Measurements from ENCODE around the gene PDE4C.

The PDE4C gene

GRCh38 chr19:18263324-18264136 is 37.3 kb upstream of the PDE4C start:
- no peaks in the 10 kb centered on the region for H3K4me1 Mint-ChIP-seq
- no peaks in the 10 kb centered on the region for H3K27me3 Mint-ChIP-seq
- CTCF ChIA-PET = interaction anchor here (0.7 to 1.7 kb wide), 3 partner anchors 10 to 65 kb away, joined by 3 to 6 read pairs (median 4); no protein-coding TSS in a partner anchor
- no peak for DNase-seq
- H3K27ac Mint-ChIP-seq = no peak overlapping the region
- no peaks in the 10 kb centered on the region for H3K9me3 Mint-ChIP-seq
- H3K36me3 Mint-ChIP-seq = peaks cover 15% of the 10 kb centered on the region
- H3K4me3 Mint-ChIP-seq = no peak overlapping the region

DNA sequence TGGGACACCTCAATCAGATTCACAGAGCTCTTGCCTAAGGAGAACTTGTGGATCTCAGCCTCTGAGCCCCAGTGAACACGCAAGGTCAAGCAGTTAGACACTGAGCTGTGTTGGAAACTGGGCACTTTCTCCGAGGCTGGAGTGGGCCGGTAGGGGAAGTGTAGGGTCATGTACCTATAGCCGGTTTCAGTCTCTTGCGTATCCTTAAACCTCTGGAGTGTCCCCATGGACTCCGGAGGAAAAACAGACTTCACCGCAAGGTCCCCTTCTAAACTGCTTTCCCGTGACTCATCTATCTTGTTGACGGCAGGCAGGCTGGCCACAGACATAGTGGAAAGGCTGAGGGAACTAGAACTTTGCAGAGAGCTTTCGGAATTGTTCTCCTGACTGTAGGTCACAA is 36.7 kb upstream of the PDE4C start:
- CTCF ChIA-PET = interaction anchor here (0.6 to 1.7 kb wide), 3 partner anchors 9 to 16 kb away, joined by 3 to 6 read pairs (median 4); no protein-coding TSS in a partner anchor
- Mint-ChIP-seq H3K27ac (no peak overlapping the region), H3K36me3 (peaks cover 11% of the 10 kb centered on the region), H3K27me3 (no peaks in the 10 kb centered on the region), H3K4me1 (no peaks in the 10 kb centered on the region), H3K4me3 (no peak overlapping the region), H3K9me3 (no peaks in the 10 kb centered on the region)
- DNase-seq = no peak

- Mint-ChIP-seq H3K4me3 (no peak overlapping the region), H3K27me3 (no peaks in the 10 kb centered on the region), H3K36me3 (peaks cover 8% of the 10 kb centered on the region), H3K9me3 (no peaks in the 10 kb centered on the region), H3K4me1 (no peaks in the 10 kb centered on the region), H3K27ac (no peak overlapping the region)
- CTCF ChIA-PET = interaction anchor here (0.6 to 1.7 kb wide), 4 partner anchors 8 to 64 kb away, joined by 3 to 6 read pairs (median 4); no protein-coding TSS in a partner anchor
- DNase-seq = no peak
These were observed 35.9 kb upstream of the PDE4C start for GRCh38 chr19:18262144-18262543.

- Mint-ChIP-seq H3K4me3 (no peak overlapping the region), H3K4me1 (no peaks in the 10 kb centered on the region), H3K27ac (no peak overlapping the region), H3K9me3 (no peaks in the 10 kb centered on the region), H3K36me3 (peaks cover 6% of the 10 kb centered on the region), H3K27me3 (peaks cover 6% of the 10 kb centered on the region)
- no peak for DNase-seq
- CTCF ChIA-PET = interaction anchor here (0.9 to 1.4 kb wide), 3 partner anchors 10 to 64 kb away, joined by 3 to 6 read pairs (median 3); no protein-coding TSS in a partner anchor
These were observed 35.2 kb upstream of the PDE4C start for GRCh38 chr19:18261474-18261873.

DNA sequence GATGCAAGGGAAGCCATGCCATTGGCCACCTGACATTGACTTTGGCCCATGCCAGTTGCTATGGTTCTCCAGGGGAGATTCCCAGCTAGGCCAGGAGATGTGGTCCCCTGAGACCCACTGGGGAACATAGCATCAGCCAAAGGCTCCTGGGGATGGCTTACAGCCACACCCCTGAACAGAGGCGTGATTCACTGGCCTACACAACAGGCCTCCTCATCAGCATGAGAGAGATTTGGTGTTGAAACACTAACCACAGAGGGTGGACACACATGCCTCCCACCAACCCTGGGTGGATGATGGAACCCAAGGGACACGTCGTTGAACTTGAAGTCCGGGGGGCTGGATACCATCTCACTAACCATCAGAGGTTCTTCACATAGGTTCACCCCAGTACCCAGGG is 33.7 kb upstream of the PDE4C start:
- Mint-ChIP-seq H3K27ac (no peak overlapping the region), H3K27me3 (peaks cover 19% of the 10 kb centered on the region), H3K4me3 (no peak overlapping the region), H3K9me3 (no peaks in the 10 kb centered on the region), H3K36me3 (no peaks in the 10 kb centered on the region), H3K4me1 (no peaks in the 10 kb centered on the region)
- CTCF ChIA-PET = no interaction called here
- no peak for DNase-seq

DNA sequence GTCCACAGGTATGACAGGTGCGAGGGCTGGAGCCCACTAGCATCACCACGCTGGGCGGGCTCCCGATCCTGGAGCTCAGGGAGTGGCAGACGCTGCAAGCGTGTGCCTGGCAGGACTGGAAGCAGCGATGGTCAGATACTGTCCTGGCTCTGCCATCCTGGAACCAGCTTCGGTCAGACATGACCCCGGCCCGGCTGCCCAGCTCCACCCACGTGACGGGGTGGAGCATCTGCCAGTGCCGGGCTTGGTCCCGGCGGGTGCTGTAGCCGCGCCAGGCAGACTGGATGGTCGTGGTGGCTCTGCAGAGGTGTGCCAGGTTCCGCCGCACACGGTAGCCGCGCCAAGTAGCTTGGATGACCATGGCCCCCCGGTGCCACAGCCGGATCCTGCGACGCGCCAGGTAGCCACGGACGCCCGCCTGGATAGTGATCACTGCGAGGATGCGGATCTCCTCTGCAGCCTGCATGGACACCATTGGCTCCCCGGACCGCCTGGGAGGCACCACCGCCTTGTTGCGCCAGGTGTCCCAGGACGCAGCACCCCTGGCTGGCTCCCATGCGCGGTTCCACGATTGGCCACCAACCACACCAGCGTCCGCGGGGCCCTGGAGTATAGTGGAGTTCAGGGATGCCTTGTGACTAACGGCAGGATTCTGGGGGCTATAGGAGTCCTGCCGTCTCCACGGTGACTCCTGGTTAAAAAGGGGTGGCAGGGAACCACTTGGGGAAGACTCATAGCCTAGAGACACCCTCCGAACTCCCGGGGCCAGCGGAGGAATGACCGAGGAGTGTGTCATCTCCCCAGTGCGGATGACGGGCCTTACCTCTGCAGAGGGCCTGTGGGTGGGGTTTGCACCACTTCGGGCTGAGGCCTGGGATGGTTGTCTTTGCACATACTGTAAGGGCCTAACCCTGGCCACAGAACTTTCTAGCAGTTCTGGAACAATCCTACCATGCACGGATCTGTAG is 31.5 kb upstream of the PDE4C start:
- peaks cover 2% of the 10 kb centered on the region for H3K4me1 Mint-ChIP-seq
- H3K27me3 Mint-ChIP-seq = peaks cover 40% of the 10 kb centered on the region
- CTCF ChIA-PET = no interaction called here
- no peak overlapping the region for H3K4me3 Mint-ChIP-seq
- H3K9me3 Mint-ChIP-seq = no peaks in the 10 kb centered on the region
- no peak overlapping the region for H3K27ac Mint-ChIP-seq
- no peak for DNase-seq
- H3K36me3 Mint-ChIP-seq = no peaks in the 10 kb centered on the region

DNA sequence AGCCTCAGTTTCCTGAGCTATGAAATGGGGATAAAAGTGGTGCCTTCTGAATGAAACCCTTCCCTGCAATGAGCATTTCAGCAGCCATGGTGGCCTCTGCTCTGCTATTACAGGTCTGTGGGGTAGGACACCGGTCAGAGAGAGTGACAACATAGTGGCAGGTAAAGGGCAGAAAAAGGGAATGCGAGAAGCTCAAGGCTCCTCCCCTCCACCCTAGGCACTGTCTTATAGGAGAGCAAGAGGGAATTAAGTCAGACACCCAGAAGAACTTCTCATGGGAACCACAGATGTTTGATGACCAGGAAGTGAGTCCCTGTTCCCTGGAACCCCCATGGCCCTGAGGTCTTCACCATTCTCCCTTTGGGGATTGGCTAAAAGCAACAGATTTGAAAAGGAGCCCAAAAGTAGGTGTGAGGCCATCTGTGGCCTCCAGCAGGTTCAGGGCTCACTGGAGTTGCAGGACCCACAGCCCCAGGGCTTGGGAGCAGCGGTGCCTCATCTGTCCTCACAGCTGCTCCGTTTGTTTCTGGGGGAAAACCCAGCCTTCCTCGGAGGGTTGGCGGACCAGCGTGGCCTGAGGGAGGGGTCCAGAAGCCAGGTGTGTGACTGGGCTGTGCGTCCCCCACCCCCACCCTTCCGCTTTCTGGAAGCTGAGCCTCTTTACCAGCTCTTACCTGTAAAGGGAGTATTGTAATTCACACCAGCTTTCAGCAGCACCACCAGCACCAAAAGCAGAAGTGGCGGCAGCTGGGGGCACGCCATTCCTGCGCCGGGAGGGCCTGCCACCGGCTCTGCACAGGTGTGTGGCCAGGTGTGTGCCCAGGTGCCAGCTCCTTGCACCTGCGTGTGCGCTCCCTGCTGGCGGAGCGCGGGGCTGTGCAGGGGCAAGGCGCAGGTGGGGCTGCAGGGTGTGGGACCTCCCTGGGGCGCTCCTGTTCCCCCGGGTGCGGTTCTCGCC is 28.6 kb upstream of the PDE4C start:
- Mint-ChIP-seq H3K27me3 (peaks cover 58% of the 10 kb centered on the region), H3K27ac (no peak overlapping the region)

DNA sequence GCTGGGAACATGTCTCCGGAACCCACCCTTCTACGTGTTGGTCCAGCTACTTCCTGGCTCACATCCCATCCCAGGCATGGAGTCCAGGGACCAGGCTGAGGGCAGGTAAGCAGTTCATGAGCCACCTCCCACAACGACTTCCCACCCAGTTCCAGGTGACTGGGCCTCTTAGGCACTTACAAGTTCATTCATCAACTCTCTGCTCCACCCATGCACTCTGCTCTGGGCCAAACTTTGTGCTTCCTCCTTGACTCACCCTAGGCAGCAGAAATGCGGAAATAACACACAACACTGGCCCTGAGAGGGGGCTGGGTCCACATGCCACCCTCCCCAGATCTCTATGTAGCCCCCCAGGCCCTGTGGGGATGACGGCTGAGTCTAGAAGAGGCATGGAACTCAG is 27.5 kb upstream of the PDE4C start:
- Mint-ChIP-seq H3K4me1 (peaks cover 5% of the 10 kb centered on the region), H3K9me3 (no peaks in the 10 kb centered on the region), H3K4me3 (no peak overlapping the region), H3K27me3 (peaks cover 61% of the 10 kb centered on the region), H3K36me3 (no peaks in the 10 kb centered on the region), H3K27ac (no peak overlapping the region)
- CTCF ChIA-PET = interaction anchor here (1.2 to 9.1 kb wide), 7 partner anchors 9 to 75 kb away, joined by 3 to 134 read pairs (median 6); partner anchors contain the start of gene RAB3A
- DNase-seq = no peak

More for the DNA sequence above, 28.6 kb upstream of the PDE4C start:
- Mint-ChIP-seq H3K9me3 (no peaks in the 10 kb centered on the region), H3K36me3 (no peaks in the 10 kb centered on the region), H3K4me1 (peaks cover 5% of the 10 kb centered on the region), H3K4me3 (no peak overlapping the region)
- CTCF ChIA-PET = interaction anchor here (0.8 to 9.1 kb wide), 8 partner anchors 8 to 74 kb away, joined by 3 to 134 read pairs (median 5); partner anchors contain the start of genes MPV17L2 and RAB3A
- DNase-seq = no peak

DNA sequence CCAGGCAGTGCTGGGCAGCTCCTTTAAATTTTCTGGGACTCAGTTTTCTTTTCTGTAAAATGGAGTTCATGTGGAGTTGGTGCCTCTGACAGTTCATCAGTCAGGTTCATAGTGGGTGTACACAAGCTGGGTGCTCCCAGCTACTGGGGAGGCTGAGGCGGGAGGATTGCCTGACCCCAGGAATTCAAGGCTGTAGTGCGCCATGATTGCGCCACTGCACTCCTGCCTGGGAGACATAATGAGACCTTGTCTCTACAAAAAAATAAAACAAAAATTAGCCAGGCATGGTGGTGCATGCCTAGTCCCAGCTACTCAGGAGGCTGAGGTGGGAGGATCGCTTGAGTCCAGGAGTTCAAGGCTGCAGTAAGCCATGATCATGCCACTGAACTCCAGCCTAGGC is 26.9 kb upstream of the PDE4C start:
- no peak overlapping the region for H3K4me3 Mint-ChIP-seq
- no peak for DNase-seq

DNA sequence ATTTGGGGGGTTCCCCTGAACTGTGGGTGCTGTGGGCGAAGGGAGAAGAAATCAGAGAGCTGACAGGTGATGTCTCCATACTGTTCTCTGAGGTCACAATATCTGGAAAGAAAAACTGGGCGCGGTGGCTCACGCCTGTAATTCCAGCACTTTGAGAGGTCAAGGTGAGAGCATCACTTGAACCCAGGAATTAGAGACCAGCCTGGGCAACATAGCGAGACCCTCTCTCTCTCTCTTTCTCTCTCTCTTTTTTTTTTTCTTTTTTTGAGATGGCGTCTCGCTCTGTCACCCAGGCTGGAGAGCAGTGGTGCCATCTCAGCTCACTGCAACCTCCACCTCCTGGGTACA is 26.1 kb upstream of the PDE4C start:
- Mint-ChIP-seq H3K9me3 (no peaks in the 10 kb centered on the region), H3K27ac (no peak overlapping the region), H3K27me3 (peaks cover 65% of the 10 kb centered on the region), H3K4me1 (peaks cover 5% of the 10 kb centered on the region), H3K4me3 (no peak overlapping the region), H3K36me3 (no peaks in the 10 kb centered on the region)
- no peak for DNase-seq
- CTCF ChIA-PET = interaction anchor here (0.7 to 9.1 kb wide), 21 partner anchors 9 to 346 kb away, joined by 3 to 134 read pairs (median 4); partner anchors contain the start of genes MPV17L2 and RAB3A

More for the DNA sequence above, 26.9 kb upstream of the PDE4C start:
- H3K9me3 Mint-ChIP-seq = no peaks in the 10 kb centered on the region
- H3K36me3 Mint-ChIP-seq = no peaks in the 10 kb centered on the region
- peaks cover 65% of the 10 kb centered on the region for H3K27me3 Mint-ChIP-seq
- CTCF ChIA-PET = interaction anchor here (0.8 to 9.1 kb wide), 10 partner anchors 10 to 112 kb away, joined by 3 to 134 read pairs (median 6); partner anchors contain the start of genes MPV17L2 and RAB3A
- H3K27ac Mint-ChIP-seq = no peak overlapping the region
- peaks cover 5% of the 10 kb centered on the region for H3K4me1 Mint-ChIP-seq

GRCh38 chr19:18251587-18252369 is 25.5 kb upstream of the PDE4C start:
- no peak overlapping the region for H3K4me3 Mint-ChIP-seq
- CTCF ChIA-PET = interaction anchor here (0.6 to 9.1 kb wide), 21 partner anchors 9 to 346 kb away, joined by 3 to 134 read pairs (median 5); partner anchors contain the start of genes MPV17L2 and RAB3A

DNA sequence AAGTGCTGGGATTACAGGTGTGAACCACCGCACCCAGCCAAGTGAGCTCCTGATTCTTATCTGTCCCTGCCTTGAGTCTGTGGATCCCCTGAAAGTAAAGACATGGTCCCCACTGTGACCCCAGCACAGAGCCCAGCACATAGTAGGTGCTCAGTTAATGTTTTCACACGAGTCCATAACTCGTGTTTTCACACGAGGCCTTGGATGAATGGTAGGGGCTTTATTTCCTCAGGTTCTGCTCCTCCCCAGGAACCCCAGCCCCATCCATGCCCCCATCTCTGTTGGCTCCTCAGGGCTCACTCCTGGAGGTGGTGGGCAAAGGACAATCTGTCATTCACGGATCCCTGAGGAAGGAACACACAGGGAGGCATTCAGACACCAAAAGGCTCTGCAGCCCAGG is 23.6 kb upstream of the PDE4C start:
- peaks cover 45% of the 10 kb centered on the region for H3K27me3 Mint-ChIP-seq
- H3K36me3 Mint-ChIP-seq = no peaks in the 10 kb centered on the region
- no peak for DNase-seq
- H3K27ac Mint-ChIP-seq = no peak overlapping the region
- H3K4me1 Mint-ChIP-seq = peaks cover 5% of the 10 kb centered on the region
- H3K9me3 Mint-ChIP-seq = no peaks in the 10 kb centered on the region
- H3K4me3 Mint-ChIP-seq = no peak overlapping the region
- CTCF ChIA-PET = interaction anchor here (1.2 to 9.1 kb wide), 3 partner anchors 43 to 139 kb away, joined by 3 to 134 read pairs (median 3); partner anchors contain the start of gene RAB3A

More at GRCh38 chr19:18251587-18252369, 25.5 kb upstream of the PDE4C start:
- DNase-seq = peak; percentile 88
- H3K27me3 Mint-ChIP-seq = peaks cover 61% of the 10 kb centered on the region
- H3K36me3 Mint-ChIP-seq = no peaks in the 10 kb centered on the region
- peaks cover 5% of the 10 kb centered on the region for H3K4me1 Mint-ChIP-seq
- H3K27ac Mint-ChIP-seq = no peak overlapping the region
- H3K9me3 Mint-ChIP-seq = no peaks in the 10 kb centered on the region
